Endothelial cell of umbilical vein (primary cell): ENCODE results near the gene APOL4. TPM values are rescaled to one million over a fixed set of nuclear protein-coding genes. Genes with fewer than 3 reads are reported as not detected.
"Not testable (repeated sequence)": the region's sequence is repeated elsewhere in the genome, so short reads cannot be mapped to it uniquely, and the experiment has no call there.

Source experiments
- BruUV-seq: library from RNA; stranded (reverse); fragments of 400-500 nt; replicated peaks from 2 replicates; lab custom pipeline; 2021; lab: Mats Ljungman, UMichigan
- CTCF ChIA-PET: fragments of 300-600, 350-600 bp; sonication (Branson Sonifier 250); formaldehyde crosslinking; loops from one replicate; lab custom pipeline; 2021; ENCODE audit warnings: antibody characterized with exemption, inconsistent platforms; lab: Charles Lee
- POLR2A ChIA-PET: fragments of 300-600, 350-600 bp; sonication (Branson Sonifier 250); formaldehyde crosslinking; loops from one replicate; lab custom pipeline; 2021; ENCODE audit warnings: antibody characterized with exemption, inconsistent platforms; lab: Charles Lee
- DNase-seq: peaks from one replicate; pipeline ENCODE4 v3.0.0-alpha.2; 2011; ENCODE audit warnings: low read depth, low spot score
- FAIRE-seq: peaks from 2 replicates; lab custom pipeline; 2011; peaks lifted over from hg19 to GRCh38; lab: Jason Lieb, UNC
- H2AFZ ChIP-seq: 2 replicates; pipeline ENCODE4 v1.6.0; 2012; ENCODE audit warnings: low read depth, low read length, control low read depth, inconsistent platforms
- H3K27ac ChIP-seq: 2 replicates; pipeline ENCODE4 v1.5.1; 2011; ENCODE audit warnings: low read depth, mild to moderate bottlenecking, control low read depth, low read length, moderate library complexity; ENCODE audit not compliant: insufficient read depth
- H3K27me3 ChIP-seq, 2 experiments: 2 replicates each; pipeline versions ENCODE4 v1.6.0 to v1.6.1; 2011; ENCODE audit warnings: low read length in 2 of 2, mixed read lengths in 1 of 2; ENCODE audit not compliant: control insufficient read depth in 2 of 2, insufficient read depth in 2 of 2
- H3K36me3 ChIP-seq, 2 experiments: 2 replicates in 1 of 2; 3 replicates in 1 of 2; pipeline ENCODE4 v1.5.1; 2011; ENCODE audit warnings: low read length in 2 of 2, mild to moderate bottlenecking in 1 of 2, moderate library complexity in 1 of 2; ENCODE audit not compliant: control insufficient read depth in 2 of 2, insufficient read depth in 2 of 2; ENCODE audit errors: extremely low read depth in 1 of 2
- H3K4me1 ChIP-seq: 3 replicates; pipeline ENCODE4 v1.5.1; 2011; ENCODE audit warnings: mild to moderate bottlenecking, low read length; ENCODE audit not compliant: control insufficient read depth, insufficient read depth; ENCODE audit errors: extremely low read depth
- H3K4me2 ChIP-seq: 2 replicates; pipeline ENCODE4 v1.6.1; 2011; ENCODE audit warnings: low read length, control low read depth, mixed read lengths; ENCODE audit not compliant: insufficient read depth
- H3K4me3 ChIP-seq, 3 experiments: fragments of 200-600 bp in 1 of 3; sonication (generic), shearing (Covaris generic) in 1 of 3; replicated peaks in 1 of 3; 2 replicates each; pipeline ENCODE4 v1.5.1; 2011 to 2016; ENCODE audit warnings: control low read depth in 3 of 3, low read length in 3 of 3, mild to moderate bottlenecking in 2 of 3, inconsistent platforms in 1 of 3, low read depth in 1 of 3, moderate library complexity in 1 of 3; ENCODE audit not compliant: insufficient read depth in 1 of 3
- H3K79me2 ChIP-seq: 2 replicates; pipeline ENCODE4 v1.6.0; 2012; ENCODE audit warnings: low read length, inconsistent platforms; ENCODE audit not compliant: control insufficient read depth, insufficient read depth
- H3K9ac ChIP-seq: replicated peaks from 2 replicates; pipeline ENCODE3; 2011; ENCODE audit warnings: low read length, control low read depth; ENCODE audit not compliant: insufficient read depth; ENCODE audit errors: extremely low read depth
- H3K9me1 ChIP-seq: replicated peaks from 3 replicates; pipeline ENCODE4 v1.6.0; 2011; ENCODE audit warnings: mild to moderate bottlenecking, low read length; ENCODE audit not compliant: control insufficient read depth, insufficient read depth; ENCODE audit errors: extremely low read depth
- H3K9me3 ChIP-seq: replicated peaks from 2 replicates; pipeline ENCODE4 v1.5.1; 2012; ENCODE audit warnings: low read length, inconsistent platforms; ENCODE audit not compliant: control insufficient read depth, insufficient read depth
- H4K20me1 ChIP-seq: replicated peaks from 2 replicates; pipeline ENCODE3; 2011; ENCODE audit warnings: mild to moderate bottlenecking, low read length; ENCODE audit not compliant: control insufficient read depth, insufficient read depth; ENCODE audit errors: extremely low read depth
- CTCF ChIP-seq, 2 donors: IDR thresholded peaks; 1 replicate in 1 of 2; 2 replicates in 1 of 2; pipeline ENCODE4 v1.5.1; 2011; ENCODE audit warnings: low read length in 2 of 2, mild to moderate bottlenecking in 2 of 2, moderate library complexity in 2 of 2, control low read depth in 1 of 2, inconsistent platforms in 1 of 2, low read depth in 1 of 2; ENCODE audit not compliant: insufficient read depth in 1 of 2; ENCODE audit errors: extremely low read depth in 1 of 2
- EZH2 ChIP-seq: IDR thresholded peaks from 2 replicates; pipeline ENCODE4 v1.6.1; 2012; ENCODE audit warnings: borderline replicate concordance, low read depth, mild to moderate bottlenecking, moderate library complexity, low read length, inconsistent platforms; ENCODE audit not compliant: severe bottlenecking
- FOS ChIP-seq: IDR thresholded peaks from 2 replicates; pipeline ENCODE4 v1.6.1; 2011; ENCODE audit warnings: mild to moderate bottlenecking, low read length, moderate library complexity, borderline replicate concordance; ENCODE audit not compliant: insufficient read depth
- GATA2 ChIP-seq: IDR thresholded peaks from 2 replicates; pipeline ENCODE4 v1.7.0; 2011; ENCODE audit warnings: low read depth, mild to moderate bottlenecking, moderate library complexity, mixed read lengths, low read length; ENCODE audit not compliant: insufficient read length, insufficient read depth
- JUN ChIP-seq: IDR thresholded peaks from 2 replicates; pipeline ENCODE4 v1.6.1; 2011; ENCODE audit warnings: borderline replicate concordance, low read depth; ENCODE audit not compliant: insufficient read length, insufficient read depth
- MAX ChIP-seq: IDR thresholded peaks from 2 replicates; pipeline ENCODE4 v1.6.1; 2011; ENCODE audit not compliant: insufficient read depth, insufficient read length
- MYC ChIP-seq: IDR thresholded peaks from one replicate; pipeline ENCODE4 v1.6.1; 2011; ENCODE audit warnings: mild to moderate bottlenecking, low read depth, low read length
- POLR2A ChIP-seq: IDR thresholded peaks from 2 replicates; pipeline ENCODE4 v1.6.1; 2012; ENCODE audit warnings: low read depth, mild to moderate bottlenecking, control low read depth, low read length
- POLR2AphosphoS5 ChIP-seq: IDR thresholded peaks from 2 replicates; pipeline ENCODE4 v1.6.1; 2012; ENCODE audit warnings: low read depth, mild to moderate bottlenecking, control low read depth, low read length, moderate library complexity; ENCODE audit not compliant: insufficient read depth
- dilution Hi-C: fragments of 300-500 bp; cut with MboI; formaldehyde crosslinking; loops from one replicate; pipeline ENCODE4 v1.15.0; 2019; ENCODE audit warnings: low sequenced_read_pairs; ENCODE audit not compliant: extremely low pct_ligation_motif_present
- intact Hi-C: fragments of 100-400 bp; cut with micrococcal nuclease; formaldehyde crosslinking; loops from one replicate; pipeline ENCODE4 v1.10.0; 2022
- polyA plus RNA-seq, 4 experiments: library from polyadenylated mRNA; depleted of rRNA in 3 of 4; stranded (reverse) in 3 of 4; unstranded in 1 of 4; fragments of >200 nt; gene quantifications; 2 replicates each; pipeline versions ENCODE4 v1.2.1 to v1.2.3, GENCODE V29; 2011 to 2012; ENCODE audit warnings: missing spikeins in 1 of 4
- total RNA-seq: library from RNA; stranded (reverse); gene quantifications from 2 replicates; pipeline ENCODE4 v1.2.3, GENCODE V29; 2021

APOL4 gene
- total and polyA plus RNA-seq, 2 donors (not counting 3 experiments of a cell fraction or from before 2014, with no cell fraction given), result 0.33 to 0.97 TPM

- Histone ChIP-seq H3K36me3 (no peaks in the 10 kb centered on the region), H3K9me1 (no peaks in the 10 kb centered on the region), H3K4me1 (peaks cover 4% of the 10 kb centered on the region), H3K9me3 (no peaks in the 10 kb centered on the region), H2AFZ (no peak overlapping the region), H3K27ac (no peak overlapping the region), H3K27me3 (peaks cover 5 to 19% of the 10 kb centered on the region in 2 experiments), H4K20me1 (no peaks in the 10 kb centered on the region), H3K79me2 (no peaks in the 10 kb centered on the region), H3K4me3 (no peak overlapping the region), H3K4me2 (no peak overlapping the region), H3K9ac (no peak overlapping the region)
- DNase-seq (no peak), FAIRE-seq (no peak)
- intact Hi-C loops, result no loop called here
- TF ChIP-seq POLR2AphosphoS5 (no peak), CTCF (IDR thresholded peaks at IDR 0.05; ENCODE audit: extremely low read depth in 1 of 2, insufficient read depth in 1 of 2, low read depth in 1 of 2, low read length in 2 of 2) (no peak), MYC (no peak), GATA2 (no peak), POLR2A (no peak), FOS (no peak), JUN (no peak), MAX (no peak), EZH2 (no peak)
- POLR2A ChIA-PET, result no interaction called here
- CTCF ChIA-PET, result interaction anchor here (1.2 kb wide), 1 partner anchor 11 kb away, joined by 4 read pairs; no protein-coding TSS in a partner anchor
- dilution Hi-C loops, result no loop called here
- BruUV-seq, result no TSS peak
These were observed 4.6 kb upstream of the APOL4 start for GRCh38 chr22:36206255-36206654.

- POLR2A ChIA-PET, H3K36me3 ChIP-seq, H3K4me1 ChIP-seq, H3K9me3 ChIP-seq, H3K4me2 ChIP-seq, FAIRE-seq, H3K27ac ChIP-seq, intact Hi-C loops, H4K20me1 ChIP-seq, H2AFZ ChIP-seq, H3K9me1 ChIP-seq, BruUV-seq, H3K4me3 ChIP-seq, H3K79me2 ChIP-seq, H3K9ac ChIP-seq, DNase-seq, dilution Hi-C loops: not testable (repeated sequence)
- peaks cover 5 to 19% of the 10 kb centered on the region in 2 experiments for H3K27me3 ChIP-seq
- CTCF ChIA-PET, result interaction anchor here (1.8 kb wide), 1 partner anchor 281 kb away, joined by 9 read pairs; no protein-coding TSS in a partner anchor
These were observed 4.0 kb upstream of the APOL4 start for GRCh38 chr22:36205573-36205972.
